ENCODE results near the gene DGKZ.

DGKZ gene

DNA sequence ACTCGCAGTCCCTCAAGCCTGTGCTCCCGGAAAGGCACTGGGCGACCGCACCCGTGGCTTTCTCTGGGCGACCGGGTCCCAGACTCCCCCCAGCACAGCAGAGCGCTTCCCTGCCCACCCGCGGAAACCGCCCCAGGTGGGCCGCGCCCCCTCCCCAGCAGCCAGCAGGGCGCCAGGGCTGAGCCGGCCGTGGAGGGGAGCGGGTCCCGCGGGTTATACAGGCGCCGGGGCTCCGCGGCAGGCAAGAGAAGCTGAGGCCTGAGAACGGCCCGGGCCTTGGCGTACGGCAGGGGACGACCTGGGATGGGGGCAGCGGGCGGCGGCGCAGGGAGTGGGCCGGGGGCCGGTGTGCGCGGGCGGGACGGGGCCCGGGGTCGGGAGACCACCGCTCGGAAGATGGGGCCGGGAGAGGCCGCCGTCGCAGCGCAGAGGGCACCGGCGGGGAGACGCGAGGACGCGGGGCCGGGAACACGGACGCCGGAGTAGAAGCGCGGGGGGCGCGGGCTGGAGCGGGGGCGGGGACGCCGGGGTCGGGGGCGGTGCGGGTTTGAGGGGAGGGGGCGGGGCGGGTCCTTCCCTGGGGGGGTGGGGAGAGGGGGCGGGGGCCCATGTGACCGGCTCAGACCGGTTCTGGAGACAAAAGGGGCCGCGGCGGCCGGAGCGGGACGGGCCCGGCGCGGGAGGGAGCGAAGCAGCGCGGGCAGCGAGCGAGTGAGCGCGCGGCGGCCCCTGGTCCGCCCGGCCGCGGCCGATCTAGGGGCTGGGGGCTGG, 34.0 kb downstream of the DGKZ start, which contains the start of gene MDK:
TSS of gene MDK (plus strand) at position 622 of the 771 bp plus-strand sequence. CDS start 389 bp downstream, outside the sequence.
- no peak for DNase-seq (ENCODE audit: low read depth)

DNA sequence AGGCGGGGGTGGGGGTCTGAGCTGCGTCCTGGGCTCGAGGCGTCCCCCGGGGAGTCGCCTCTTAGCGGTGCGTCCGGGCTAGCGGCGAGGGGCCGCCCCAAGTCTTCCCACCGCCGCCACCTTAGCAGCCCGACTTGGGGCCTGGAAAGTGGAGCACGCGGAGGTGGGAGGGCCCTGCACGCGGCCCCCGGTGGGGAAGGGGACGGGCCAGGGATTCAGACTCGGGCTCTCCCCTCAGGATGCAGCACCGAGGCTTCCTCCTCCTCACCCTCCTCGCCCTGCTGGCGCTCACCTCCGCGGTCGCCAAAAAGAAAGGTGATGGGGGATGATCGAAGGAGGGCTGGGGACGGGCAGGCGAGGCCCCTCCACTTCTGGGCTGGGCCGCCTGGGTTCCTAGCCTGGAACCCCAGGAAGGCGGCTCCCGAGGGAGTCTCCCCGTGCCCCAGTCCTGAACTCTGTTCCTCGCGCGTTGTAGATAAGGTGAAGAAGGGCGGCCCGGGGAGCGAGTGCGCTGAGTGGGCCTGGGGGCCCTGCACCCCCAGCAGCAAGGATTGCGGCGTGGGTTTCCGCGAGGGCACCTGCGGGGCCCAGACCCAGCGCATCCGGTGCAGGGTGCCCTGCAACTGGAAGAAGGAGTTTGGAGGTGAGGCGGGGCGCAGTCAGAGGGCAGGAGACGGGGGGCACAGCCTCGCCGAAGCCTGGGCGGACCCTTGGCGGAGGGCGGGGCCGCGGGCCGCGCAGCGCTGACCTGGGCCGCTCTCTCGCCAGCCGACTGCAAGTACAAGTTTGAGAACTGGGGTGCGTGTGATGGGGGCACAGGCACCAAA, 34.8 kb downstream of the DGKZ start:
- no peak for DNase-seq (ENCODE audit: low read depth)

DNA sequence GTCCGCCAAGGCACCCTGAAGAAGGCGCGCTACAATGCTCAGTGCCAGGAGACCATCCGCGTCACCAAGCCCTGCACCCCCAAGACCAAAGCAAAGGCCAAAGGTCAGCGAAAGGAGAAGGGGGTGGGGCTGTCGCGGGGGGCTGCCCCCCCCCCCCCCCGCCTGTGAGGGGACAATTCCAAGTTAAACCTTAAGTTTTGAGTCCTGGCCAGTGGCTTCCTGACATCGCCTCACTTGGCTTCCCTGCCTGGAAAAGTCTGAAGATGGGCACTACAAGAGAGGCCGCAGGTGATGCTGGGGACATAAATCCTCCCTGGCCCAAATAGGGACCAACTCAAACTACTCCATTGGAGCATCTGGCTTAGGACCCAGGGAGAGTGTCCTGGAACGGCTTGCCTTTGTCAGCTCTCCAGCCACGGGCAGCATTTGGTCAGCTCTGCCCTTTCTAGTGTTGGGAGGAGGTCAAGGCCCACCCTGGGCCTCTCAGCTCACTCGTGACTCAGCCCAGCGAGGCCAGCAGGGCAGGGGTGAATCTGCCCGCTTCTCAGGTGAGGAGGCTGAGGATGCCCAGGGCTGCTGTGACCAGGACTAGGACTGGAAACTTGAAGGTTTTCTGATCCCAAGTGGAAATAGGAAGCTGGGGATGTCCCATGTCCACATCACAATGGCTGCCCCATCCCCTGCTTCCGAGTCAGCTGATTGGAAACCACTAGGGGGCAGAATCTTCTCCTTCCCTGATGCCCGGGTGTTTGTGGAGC, 35.6 kb downstream of the DGKZ start:
- DNase-seq (ENCODE audit: low read depth) = no peak

DNA sequence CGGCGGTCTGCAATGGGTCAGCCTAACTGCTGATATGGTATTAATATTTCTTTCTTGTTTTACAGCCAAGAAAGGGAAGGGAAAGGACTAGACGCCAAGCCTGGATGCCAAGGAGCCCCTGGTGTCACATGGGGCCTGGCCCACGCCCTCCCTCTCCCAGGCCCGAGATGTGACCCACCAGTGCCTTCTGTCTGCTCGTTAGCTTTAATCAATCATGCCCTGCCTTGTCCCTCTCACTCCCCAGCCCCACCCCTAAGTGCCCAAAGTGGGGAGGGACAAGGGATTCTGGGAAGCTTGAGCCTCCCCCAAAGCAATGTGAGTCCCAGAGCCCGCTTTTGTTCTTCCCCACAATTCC, 36.1 kb downstream of the DGKZ start:
- DNase-seq (ENCODE audit: low read depth) = no peak

DNA sequence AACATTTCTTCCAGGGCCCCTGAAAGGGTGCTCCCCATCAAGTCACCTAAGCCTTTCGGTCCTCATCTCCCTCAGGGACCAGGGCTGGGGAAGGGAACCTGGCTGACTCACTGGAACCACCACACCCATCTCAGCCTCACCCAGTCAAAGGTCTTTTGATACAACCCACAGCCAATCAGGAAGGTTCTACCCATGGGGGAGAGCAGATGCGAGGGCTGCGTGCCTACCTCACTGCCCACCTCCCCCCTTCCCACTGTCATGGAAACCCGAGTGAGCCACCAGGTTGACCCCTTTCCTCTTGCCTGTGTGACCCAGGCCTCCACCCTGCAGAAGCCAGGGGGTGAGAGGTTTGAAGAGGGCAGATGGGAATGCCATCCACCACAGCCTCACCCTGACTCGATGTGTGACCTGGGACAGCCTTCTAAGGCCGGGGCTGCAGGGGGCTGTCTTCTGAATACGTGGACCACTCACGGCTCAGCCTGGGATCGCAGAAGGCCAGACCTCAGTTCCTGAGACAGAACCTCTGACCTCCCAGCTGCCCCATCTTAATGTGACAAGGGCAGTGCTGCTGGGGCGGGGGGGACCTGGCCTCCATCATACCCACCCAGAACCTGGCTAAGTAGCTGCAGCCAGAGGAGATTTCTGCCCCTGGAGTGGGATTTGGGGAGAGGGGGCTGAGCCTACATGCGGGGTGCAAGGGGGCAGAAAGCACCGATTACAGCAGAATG, 36.9 kb downstream of the DGKZ start:
- no peak for DNase-seq (ENCODE audit: low read depth)

DNA sequence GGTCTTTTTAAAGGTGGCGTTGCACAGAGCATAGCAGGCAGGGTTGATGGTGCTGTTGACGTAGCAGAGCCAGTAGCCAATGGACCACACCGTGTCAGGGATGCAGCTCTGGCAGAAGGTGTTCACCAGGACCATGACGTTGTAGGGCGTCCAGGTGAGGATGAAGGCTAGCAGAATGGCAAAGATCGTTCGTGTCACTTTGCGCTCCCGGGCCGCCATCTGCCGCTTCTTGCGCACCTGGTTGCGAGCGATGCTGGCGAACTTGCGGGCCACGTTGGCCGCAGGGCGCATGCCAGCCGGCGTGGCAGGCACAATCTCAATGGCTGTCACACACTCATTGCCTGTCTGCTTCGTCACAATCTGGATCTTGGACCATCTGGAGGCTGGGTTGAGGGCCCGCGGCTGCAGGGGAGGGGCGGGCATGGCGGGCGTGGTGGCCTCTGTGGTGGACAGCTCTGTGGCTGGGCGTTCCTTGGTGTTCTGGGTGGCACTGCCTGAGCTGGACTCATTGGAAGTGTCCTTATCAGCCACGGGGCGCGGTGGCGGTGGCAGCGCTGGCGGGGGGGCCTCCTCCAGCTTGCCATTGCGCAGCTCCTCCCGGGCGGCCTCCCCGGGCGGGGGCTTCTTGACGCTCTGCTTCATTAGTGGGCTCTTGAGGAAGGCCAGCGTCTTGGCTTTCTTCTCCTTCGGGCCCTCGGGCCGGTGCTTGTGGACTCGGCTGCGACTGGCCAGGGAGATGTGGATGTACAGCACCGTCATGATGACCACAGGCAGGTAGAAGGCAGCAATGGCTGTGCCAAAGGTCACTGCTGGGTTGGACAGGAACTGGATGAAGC, 38.1 kb downstream of the DGKZ start:
- DNase-seq (ENCODE audit: low read depth) = no peak

DNA sequence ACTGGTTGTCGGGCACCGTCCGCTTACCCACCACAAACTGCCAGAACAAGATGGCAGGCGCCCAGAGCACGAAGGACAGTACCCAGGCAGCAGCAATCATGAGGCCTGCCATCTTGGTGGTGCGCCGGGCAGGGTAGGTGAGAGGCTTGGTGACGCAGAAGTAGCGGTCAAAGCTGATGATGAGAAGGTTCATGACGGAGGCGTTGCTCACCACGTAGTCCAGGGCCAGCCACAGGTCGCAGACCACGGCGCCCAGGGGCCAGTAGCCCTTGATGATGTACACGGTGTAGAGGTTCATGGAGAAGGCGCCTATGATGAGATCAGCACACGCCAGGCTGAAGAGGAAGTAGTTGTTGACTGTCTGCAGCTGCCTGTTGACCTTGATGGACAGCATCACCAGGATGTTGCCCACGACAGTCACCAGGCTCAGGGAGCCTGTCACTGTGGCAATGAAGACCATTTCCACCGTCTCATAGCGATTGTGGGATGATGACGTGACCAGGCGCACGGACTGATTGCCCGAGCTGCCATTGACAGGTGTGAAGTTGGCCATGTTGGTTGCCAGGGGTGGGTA, 38.8 kb downstream of the DGKZ start:
- no peak for DNase-seq (ENCODE audit: low read depth)

DNA sequence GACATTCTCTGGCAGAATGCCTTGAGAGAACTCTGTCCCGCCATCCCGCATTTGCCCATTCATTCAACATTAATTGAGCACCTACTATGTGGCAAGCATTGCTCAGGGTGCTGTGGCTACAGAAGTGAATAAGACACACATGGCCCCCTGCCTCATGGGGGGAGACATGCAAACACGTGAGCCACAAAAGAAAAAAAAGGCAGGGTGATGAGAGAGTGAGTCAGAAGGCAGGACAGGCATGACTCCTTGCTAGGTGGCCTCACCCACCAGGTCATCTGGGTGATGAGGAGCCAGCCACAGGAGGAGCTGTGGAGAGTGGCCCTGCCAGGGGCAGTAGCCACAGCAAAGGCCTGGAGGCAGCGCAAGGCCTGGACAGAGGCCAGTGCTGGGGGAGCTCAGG, 39.4 kb downstream of the DGKZ start:
- no peak for DNase-seq (ENCODE audit: low read depth)

DNA sequence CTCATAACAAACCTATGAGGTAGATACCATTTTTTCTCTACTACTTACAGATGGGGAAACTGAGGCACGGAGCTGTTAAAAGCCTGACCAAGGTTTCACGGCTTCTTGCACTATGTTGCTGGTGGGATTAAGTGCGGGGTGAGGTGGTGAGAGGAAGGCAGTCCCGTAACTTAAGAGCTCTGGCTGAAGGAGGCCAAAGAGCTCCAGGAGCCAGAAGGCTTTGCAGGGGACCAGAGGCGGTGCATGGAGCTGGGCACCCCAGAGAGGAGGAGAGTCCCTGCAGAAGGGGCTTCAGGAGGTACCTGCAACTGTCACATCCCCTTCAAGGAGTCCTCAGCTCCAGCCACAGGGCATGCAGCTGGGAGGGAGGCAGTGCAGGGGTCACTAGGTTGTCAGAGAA, 40.2 kb downstream of the DGKZ start:
- DNase-seq (ENCODE audit: low read depth) = no peak

DNA sequence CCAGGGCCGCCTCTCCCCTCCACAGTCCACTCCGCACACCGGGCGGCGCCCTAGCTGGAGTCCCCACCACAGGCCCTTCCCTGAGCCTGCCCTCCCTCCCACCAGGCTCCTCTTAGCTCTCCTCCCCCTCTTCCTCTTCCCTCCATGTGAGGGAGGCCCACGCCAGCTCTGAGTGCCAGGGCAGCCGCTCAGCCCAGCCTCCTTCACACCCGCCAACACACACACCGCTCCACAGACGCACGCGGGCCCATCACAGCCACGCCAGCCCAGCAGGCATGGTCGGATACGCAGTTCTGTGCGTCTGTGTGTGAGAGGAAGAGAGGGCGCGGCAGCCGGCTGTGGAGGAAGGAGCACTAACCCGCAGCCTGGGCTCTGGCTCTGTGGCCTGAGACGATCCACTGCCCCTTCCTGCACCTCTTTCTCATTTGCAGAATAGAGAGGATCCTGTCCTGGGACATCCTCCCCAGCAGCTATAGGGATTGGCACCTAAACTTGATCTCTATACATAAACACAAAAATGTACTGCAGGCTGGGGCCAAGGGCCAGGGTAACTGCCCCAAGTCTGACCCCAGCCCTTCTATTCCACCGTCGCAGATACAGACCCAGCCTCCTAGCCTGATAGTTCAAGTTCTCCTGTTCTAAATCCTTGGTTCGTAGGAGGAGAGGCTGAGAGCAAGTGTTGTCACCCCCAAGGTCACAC, 40.8 kb downstream of the DGKZ start:
- DNase-seq (ENCODE audit: low read depth) = no peak

DNA sequence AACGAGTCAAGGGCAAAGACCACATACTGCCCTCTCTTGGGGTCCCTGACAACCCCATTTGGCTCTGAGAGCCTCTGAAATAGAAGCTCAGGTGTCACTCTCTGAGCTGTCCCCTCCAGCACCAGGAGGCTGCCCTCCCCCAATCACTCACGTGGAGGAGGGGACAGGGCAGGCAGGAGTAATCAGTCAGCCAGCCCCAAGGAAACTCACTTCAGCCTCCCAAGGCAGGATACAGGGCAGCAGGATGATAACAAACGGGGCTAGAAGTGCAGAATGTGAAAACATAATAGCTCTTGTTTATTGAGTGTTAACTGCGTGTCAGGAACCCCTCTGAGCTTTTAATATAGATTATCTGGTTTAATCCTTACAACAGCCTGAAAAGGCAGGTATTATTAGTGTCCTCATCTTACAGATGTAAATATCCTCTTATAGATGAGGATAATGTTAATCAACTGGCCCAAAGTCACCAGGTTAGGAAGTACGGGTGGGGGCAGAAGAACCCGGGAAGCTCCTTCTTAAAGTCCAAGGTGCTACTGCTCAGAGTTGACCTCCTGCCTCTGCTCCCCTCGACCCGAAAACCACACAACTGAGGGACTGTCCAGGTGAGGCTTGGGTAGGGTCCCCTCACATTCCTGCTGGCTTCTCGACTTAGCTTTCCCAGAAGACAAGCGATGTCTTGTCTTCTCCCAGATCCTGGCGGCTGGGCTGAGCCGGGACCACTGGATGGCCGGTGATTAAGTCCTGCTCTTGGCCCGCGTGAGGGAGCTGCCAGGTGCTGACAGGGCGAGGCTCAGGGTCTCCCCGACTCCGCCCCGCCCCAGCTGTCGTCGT, 41.6 kb downstream of the DGKZ start:
- no peak for DNase-seq (ENCODE audit: low read depth)

DNA sequence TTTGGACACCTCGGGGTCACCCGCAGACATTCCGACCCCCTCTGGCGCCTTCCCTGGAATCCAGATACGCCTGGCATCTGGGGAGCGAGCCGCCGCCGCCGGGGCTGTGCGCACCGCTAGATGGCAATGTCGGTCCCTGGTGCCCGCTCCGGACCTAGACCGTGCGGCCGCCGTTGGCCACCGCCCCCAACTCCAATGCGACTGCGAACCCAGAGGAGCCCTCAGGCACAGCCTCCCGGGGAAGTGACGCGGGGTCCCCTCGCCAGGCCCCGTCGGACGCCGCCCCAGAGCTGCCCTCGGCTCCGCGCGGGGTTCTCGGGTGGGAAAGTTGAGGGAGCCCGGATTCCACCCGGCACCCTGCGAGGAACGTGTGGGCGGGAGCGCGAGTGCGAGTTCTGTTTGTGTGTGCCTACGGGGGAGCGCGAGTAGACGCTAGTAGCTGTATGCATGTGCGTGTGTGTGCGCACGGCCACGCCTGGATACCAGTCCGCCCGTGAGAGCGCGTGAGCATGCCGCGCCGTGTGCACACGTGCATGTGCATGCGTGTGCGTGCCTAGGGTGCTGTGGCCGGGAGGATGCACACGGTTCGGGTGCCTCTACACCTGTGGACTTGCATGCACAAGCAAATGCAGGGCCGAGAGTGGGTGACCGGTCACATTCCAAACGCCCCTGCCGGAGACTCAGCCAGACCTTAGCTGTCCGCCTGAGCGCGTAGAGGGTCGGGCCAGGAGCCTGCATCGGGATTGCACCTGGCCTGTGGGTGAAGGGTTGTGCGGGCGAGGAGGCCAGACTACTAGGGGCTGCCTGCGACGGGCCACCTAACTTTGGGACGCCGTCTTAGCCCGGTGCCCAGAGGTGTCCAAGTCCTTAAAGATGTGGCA, 42.4 kb downstream of the DGKZ start:
- no peak for DNase-seq (ENCODE audit: low read depth)

DNA sequence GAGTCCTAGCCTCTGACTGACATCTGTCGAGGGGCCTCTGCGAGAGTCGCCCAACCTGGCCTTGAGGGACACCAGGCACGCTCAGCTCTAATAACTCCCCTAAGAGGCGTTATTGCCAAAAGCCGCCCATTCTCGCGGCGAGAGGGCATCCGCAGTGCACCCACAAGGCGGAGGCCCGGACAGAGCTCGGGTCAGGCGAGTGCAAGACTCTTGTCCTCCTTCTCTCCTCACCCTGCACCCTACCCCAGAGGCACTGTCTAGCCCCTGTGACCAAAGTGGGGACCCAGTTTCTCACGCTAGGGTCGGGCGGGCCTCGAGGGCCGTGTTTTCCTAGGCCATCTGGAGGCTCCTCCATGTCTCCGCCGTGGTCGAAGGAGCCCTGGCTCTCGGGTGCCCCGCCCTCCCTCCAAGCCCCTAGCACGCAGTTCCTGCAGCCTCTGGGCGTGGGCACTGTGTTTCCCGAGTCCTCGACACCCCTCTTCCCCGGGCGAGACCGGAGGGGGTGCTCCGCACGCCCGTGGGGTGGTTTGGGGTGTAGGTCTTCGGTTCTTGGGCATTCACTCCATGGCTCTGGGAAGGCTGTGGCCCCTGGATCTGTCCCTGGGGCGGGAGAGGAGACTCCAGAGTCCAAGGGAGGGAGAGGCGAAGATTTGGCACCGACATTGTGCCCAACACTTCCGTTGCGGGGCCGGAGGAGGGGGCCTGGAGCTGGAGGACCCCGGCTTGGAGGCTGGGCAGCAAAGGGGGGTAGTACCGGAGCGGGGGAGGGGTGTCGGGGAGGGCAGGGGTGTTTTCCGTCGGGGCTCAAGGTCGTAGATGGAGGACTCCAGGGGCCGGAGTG, 43.3 kb downstream of the DGKZ start:
- DNase-seq (ENCODE audit: low read depth) = no peak

DNA sequence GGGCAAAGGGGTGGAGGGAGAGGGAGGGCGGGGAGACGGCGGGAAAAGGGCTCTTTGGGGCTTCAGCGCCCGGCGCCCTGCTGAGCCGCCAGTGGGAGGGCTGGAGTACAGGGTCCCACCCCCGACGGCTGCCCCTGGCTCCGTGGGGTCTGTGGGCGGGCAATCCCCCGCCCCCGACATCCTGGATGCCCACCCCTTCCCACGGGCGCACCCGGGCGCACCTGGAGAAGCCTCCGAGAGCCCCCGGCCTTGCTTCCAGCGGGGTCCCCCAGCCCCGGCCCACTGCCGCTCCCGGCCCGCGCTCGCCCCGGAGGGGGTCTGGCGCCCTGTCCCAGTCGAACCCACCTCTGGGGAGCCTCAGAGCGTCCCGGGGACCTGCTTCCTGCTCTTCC, 43.9 kb downstream of the DGKZ start:
- no peak for DNase-seq (ENCODE audit: low read depth)

DNA sequence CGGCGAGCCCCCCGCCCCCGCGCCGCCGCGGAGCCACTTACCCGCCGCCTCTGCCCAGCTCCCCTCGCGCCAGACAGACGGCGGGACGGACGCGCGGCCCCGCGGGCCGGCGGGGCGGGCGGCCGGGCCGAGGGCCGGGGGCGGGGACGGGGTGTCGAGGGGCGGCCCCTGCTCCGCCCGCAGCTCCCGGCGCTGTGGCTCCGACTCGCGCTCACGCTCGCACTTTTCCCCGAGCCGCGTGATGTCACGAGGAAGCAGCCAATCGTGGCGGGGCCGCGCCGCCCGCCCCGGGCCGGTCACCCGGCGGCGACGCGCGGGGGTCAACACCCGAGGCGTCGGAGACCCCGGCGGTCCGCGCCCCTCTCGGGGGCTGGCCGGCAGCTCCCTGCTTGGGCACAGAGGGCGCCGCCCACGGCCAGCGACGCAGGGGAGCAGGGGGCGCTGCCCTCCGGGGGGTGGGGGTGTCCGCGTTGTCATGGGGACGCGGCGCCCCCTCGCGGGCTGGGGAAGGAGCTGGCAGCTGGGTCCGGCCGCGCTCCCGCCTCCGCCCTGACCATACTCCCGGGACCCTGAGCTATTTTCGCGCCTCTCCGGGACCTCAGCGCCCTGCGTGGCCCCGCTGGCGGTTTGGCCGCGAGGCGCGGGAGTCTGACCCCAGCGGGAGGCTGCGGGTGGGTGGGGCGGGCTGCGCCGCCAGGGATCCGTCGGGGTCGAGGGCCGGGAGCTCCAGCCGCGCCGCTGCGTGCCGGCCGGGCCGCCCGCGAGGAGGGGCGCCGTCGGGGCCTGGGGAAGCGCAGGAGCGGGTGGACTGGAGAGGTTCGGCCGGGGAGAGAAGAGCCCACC, 44.5 kb downstream of the DGKZ start, which contains the start of gene CHRM4:
TSS of gene CHRM4 (minus strand) at position 199 of the 843 bp plus-strand sequence. CDS start 5,219 bp downstream, outside the sequence.
- DNase-seq (ENCODE audit: low read depth) = no peak

Data from T-helper 22 cell (primary cell).